ENCODE results near the gene PCDH15.

PCDH15 gene

GRCh38 chr10:54137396-54137795 lies 663.6 kb downstream of the PCDH15 start:
- DNase-seq (ENCODE audit: low read depth in 2 of 2, low spot score in 1 of 2), result no peak

GRCh38 chr10:54133203-54133602 lies 667.8 kb downstream of the PCDH15 start:
- DNase-seq (ENCODE audit: low read depth in 2 of 2, low spot score in 1 of 2), result no peak

- DNase-seq (ENCODE audit: low read depth in 2 of 2, low spot score in 1 of 2), result no peak
Observed at GRCh38 chr10:54131833-54132232, 669.2 kb downstream of the PCDH15 start.

- no peak for DNase-seq (ENCODE audit: low read depth in 2 of 2, low spot score in 1 of 2)
Observed at GRCh38 chr10:54130394-54130793, 670.6 kb downstream of the PCDH15 start.

- DNase-seq (ENCODE audit: low read depth in 2 of 2, low spot score in 1 of 2), result no peak
Observed at GRCh38 chr10:54125098-54125747, 675.8 kb downstream of the PCDH15 start.

GRCh38 chr10:54124209-54124885 lies 676.7 kb downstream of the PCDH15 start:
- DNase-seq (ENCODE audit: low read depth in 2 of 2, low spot score in 1 of 2), result no peak

GRCh38 chr10:54120806-54121205 lies 680.2 kb downstream of the PCDH15 start:
- no peak for DNase-seq (ENCODE audit: low read depth in 2 of 2, low spot score in 1 of 2)

- DNase-seq (ENCODE audit: low read depth in 2 of 2, low spot score in 1 of 2), result no peak
Observed at GRCh38 chr10:54108961-54109360, 692.1 kb downstream of the PCDH15 start.

- no peak for DNase-seq (ENCODE audit: low read depth in 2 of 2, low spot score in 1 of 2)
Observed at GRCh38 chr10:54096892-54097291, 704.1 kb downstream of the PCDH15 start.

GRCh38 chr10:54094321-54094720 lies 706.7 kb downstream of the PCDH15 start:
- no peak for DNase-seq (ENCODE audit: low read depth in 2 of 2, low spot score in 1 of 2)

GRCh38 chr10:54091237-54091636 lies 709.8 kb downstream of the PCDH15 start:
- DNase-seq (ENCODE audit: low read depth in 2 of 2, low spot score in 1 of 2), result no peak

- no peak for DNase-seq (ENCODE audit: low read depth in 2 of 2, low spot score in 1 of 2)
Observed at GRCh38 chr10:54081950-54082349, 719.1 kb downstream of the PCDH15 start.

GRCh38 chr10:54067361-54067760 lies 733.7 kb downstream of the PCDH15 start:
- DNase-seq (ENCODE audit: low read depth in 2 of 2, low spot score in 1 of 2), result no peak

GRCh38 chr10:54066646-54067045 lies 734.4 kb downstream of the PCDH15 start:
- DNase-seq (ENCODE audit: low read depth in 2 of 2, low spot score in 1 of 2), result no peak

- no peak for DNase-seq (ENCODE audit: low read depth in 2 of 2, low spot score in 1 of 2)
Observed at GRCh38 chr10:54065106-54065505, 735.9 kb downstream of the PCDH15 start.

GRCh38 chr10:54064215-54064614 lies 736.8 kb downstream of the PCDH15 start:
- no peak for DNase-seq (ENCODE audit: low read depth in 2 of 2, low spot score in 1 of 2)

- no peak for DNase-seq (ENCODE audit: low read depth in 2 of 2, low spot score in 1 of 2)
Observed at GRCh38 chr10:54063514-54063913, 737.5 kb downstream of the PCDH15 start.

GRCh38 chr10:54060572-54060971 lies 740.5 kb downstream of the PCDH15 start:
- DNase-seq (ENCODE audit: low read depth in 2 of 2, low spot score in 1 of 2), result no peak

- DNase-seq (ENCODE audit: low read depth in 2 of 2, low spot score in 1 of 2), result no peak
Observed at GRCh38 chr10:54057357-54057756, 743.7 kb downstream of the PCDH15 start.

- no peak for DNase-seq (ENCODE audit: low read depth in 2 of 2, low spot score in 1 of 2)
Observed at GRCh38 chr10:54026340-54026739, 774.7 kb downstream of the PCDH15 start.

GRCh38 chr10:54011117-54011516 lies 789.9 kb downstream of the PCDH15 start:
- DNase-seq (ENCODE audit: low read depth in 2 of 2, low spot score in 1 of 2), result no peak

GRCh38 chr10:54010337-54010933 lies 790.6 kb downstream of the PCDH15 start:
- no peak for DNase-seq (ENCODE audit: low read depth in 2 of 2, low spot score in 1 of 2)

- no peak for DNase-seq (ENCODE audit: low read depth in 2 of 2, low spot score in 1 of 2)
Observed at GRCh38 chr10:54009672-54010071, 791.4 kb downstream of the PCDH15 start.

All from stimulated activated CD8-positive, alpha-beta memory T cell treated with anti-CD3 and anti-CD28 coated beads, Interleukin-4, amount 100 ng/mL, for 1 hour (primary cell).